Large intestine (tissue), 3 donors: ENCODE measurements around the gene ATRIP. TPM values are rescaled to one million over a fixed set of nuclear protein-coding genes. Genes with fewer than 3 reads are reported as not detected.

Experiments used
- DNase-seq, 2 donors: peaks; one replicate each; pipeline versions ENCODE4 v3.0.0 to v3.0.0-alpha.2; 2013
- H3K27ac ChIP-seq: one replicate; pipeline ENCODE4 v1.5.1; 2013; ENCODE audit warnings: low read length
- H3K27me3 ChIP-seq: 2 replicates; pipeline ENCODE4 v1.6.1; 2013; ENCODE audit warnings: low read length; ENCODE audit not compliant: control insufficient read depth, insufficient read depth
- H3K36me3 ChIP-seq: 2 replicates; pipeline ENCODE4 v1.6.1; 2013; ENCODE audit warnings: low read length; ENCODE audit not compliant: control insufficient read depth, insufficient read depth
- H3K4me1 ChIP-seq: one replicate; pipeline ENCODE4 v1.6.1; 2013; ENCODE audit warnings: low read length; ENCODE audit not compliant: control insufficient read depth, insufficient read depth
- H3K4me3 ChIP-seq: one replicate; pipeline ENCODE4 v1.5.1; 2013; ENCODE audit warnings: low read length
- H3K9me3 ChIP-seq: one replicate; pipeline ENCODE4 v1.6.1; 2013; ENCODE audit warnings: mild to moderate bottlenecking, low read depth, low read length, moderate library complexity; ENCODE audit not compliant: control insufficient read depth
- WGBS: methylation state at CpG from one replicate; pipeline ENCODE4 v1.1.5; 2013; ENCODE audit warnings: low lambda C conversion rate; ENCODE audit not compliant: insufficient coverage; 5-methylcytosine and 5-hydroxymethylcytosine counted together
- polyA plus RNA-seq: library from polyadenylated mRNA; unstranded; fragments of 120-200 nt; gene quantifications from one replicate; pipeline ENCODE4 v1.2.1, GENCODE V29; 2013

ATRIP gene
- polyA plus RNA-seq, 1 donor, result 6.6 TPM

DNA sequence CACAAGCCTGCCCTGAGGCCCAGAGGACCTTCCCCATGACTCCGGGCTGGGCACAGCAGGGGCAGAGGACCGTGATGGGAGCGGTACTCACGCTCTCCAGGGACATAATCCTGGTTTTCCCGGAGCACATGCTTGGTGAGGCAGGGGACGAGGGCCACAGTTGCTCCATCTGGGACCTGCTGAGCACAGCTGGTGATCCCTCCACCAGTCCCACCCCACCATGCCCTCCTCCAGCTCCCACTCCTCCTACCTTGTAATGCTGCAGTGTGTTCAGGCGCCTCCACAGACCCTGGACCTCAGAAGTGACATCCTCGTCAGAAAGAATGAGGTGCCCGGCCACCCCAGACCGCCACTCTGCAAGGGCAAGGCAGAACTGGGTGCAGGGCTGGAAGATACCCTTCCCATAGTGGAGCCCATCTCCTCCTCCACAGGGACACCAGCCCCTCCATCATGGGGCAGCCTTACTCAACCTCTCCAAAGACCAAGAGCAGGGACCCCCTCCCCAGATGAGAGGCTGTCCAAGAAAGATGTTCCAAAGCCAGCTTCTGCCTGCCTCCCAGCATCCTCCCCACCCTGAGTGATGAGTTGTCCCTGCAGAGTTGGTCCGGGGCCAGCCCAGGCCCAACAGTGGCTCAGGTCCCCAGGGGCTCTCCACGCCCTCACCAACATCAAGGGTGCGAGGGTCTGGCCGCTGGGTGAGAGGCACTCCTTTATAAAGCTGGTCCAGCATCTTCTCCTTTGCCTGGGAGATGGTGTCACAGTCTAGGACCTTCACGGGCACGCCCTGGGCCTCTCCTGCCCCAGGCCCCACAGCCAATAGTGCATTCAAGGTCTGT is 36.1 kb upstream of the ATRIP start:
- Histone ChIP-seq H3K4me3 (no peak overlapping the region), H3K27me3 (no peaks in the 10 kb centered on the region), H3K4me1 (no peaks in the 10 kb centered on the region), H3K27ac (no peak overlapping the region), H3K9me3 (no peaks in the 10 kb centered on the region), H3K36me3 (peaks cover 99% of the 10 kb centered on the region)
- whole genome bisulfite sequencing, result no CpG with 5 or more reads among the region's 16 CpGs
- DNase-seq, result no peak

GRCh38 chr3:48411041-48411588 is 35.4 kb upstream of the ATRIP start:
- Histone ChIP-seq H3K27me3 (no peaks in the 10 kb centered on the region), H3K9me3 (no peaks in the 10 kb centered on the region), H3K27ac (no peak overlapping the region), H3K4me3 (no peak overlapping the region), H3K36me3 (peaks cover 99% of the 10 kb centered on the region), H3K4me1 (no peaks in the 10 kb centered on the region)
- no CpG with 5 or more reads among the region's 9 CpGs for WGBS
- no peak for DNase-seq

DNA sequence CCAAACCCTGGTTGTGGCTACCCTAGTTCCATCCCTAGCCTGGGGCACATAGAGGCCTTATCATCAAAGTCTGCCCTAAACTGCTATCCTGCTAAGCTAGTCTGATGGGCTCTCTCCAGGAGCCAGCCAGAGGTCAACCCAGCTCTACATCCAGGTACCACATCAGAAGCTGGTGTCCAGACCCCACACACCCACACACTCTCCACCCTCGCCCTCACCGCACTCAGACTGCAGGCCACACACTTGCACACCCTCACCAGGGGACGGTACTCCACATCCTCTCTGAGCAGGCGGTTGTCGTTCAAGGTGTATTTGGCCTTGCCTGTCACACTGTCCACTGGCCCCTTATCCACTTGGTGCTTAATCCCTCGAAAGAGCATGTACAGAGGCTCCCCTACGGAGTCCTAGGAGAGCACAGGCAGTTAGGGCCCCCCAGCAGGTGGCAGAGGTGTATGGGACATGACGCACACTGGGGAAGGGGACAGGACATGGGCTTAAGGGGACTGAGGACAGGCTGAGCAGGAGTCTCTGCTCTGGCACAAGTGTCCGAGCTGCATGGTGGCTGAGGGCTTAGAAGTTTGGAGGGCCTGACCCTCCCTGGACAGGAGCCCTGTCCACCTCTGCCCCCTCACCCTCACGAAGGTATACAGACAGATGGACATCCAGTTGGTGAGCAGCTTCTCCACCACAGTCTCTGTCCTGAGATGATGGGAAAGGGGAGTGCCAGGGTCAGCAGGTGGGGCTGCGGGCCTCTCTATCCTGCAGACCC is 34.7 kb upstream of the ATRIP start:
- no peaks in the 10 kb centered on the region for H3K9me3 ChIP-seq
- H3K4me1 ChIP-seq, result no peaks in the 10 kb centered on the region
- no peaks in the 10 kb centered on the region for H3K27me3 ChIP-seq
- no peak overlapping the region for H3K4me3 ChIP-seq
- no peak overlapping the region for H3K27ac ChIP-seq
- no peak for DNase-seq
- no CpG with 5 or more reads among the region's 11 CpGs for WGBS
- peaks cover 99% of the 10 kb centered on the region for H3K36me3 ChIP-seq

GRCh38 chr3:48412375-48413001 is 34.0 kb upstream of the ATRIP start:
- Histone ChIP-seq H3K27ac (no peak overlapping the region), H3K9me3 (no peaks in the 10 kb centered on the region), H3K4me3 (no peak overlapping the region), H3K27me3 (no peaks in the 10 kb centered on the region), H3K36me3 (peaks cover 99% of the 10 kb centered on the region), H3K4me1 (no peaks in the 10 kb centered on the region)
- DNase-seq, result no peak
- no CpG with 5 or more reads among the region's 19 CpGs for whole genome bisulfite sequencing

- no peaks in the 10 kb centered on the region for H3K4me1 ChIP-seq
- no CpG with 5 or more reads among the region's 8 CpGs for WGBS
- H3K36me3 ChIP-seq, result peaks cover 99% of the 10 kb centered on the region
- H3K4me3 ChIP-seq, result no peak overlapping the region
- DNase-seq, result no peak
- H3K9me3 ChIP-seq, result no peaks in the 10 kb centered on the region
- H3K27ac ChIP-seq, result no peak overlapping the region
- H3K27me3 ChIP-seq, result no peaks in the 10 kb centered on the region
These were observed 33.5 kb upstream of the ATRIP start for GRCh38 chr3:48413086-48413485.

DNA sequence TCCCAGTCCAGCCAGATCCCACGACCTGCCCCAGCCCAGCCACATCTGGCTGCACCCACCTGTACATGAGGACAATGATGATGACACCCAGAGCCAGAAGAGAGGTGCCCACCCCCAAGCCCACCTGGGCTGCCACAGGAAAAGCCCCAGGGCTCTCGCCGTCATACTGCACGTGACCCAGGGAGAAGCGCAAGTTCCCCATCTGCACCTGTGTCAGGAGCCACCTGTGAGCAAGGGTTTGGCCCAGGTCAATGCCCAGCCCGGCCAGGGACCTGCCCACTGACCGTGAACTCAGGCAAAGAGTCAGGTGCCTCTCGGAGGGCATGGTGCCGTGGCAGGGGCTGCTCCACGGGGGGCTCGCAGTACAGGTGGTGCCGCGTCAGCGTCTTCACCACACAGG is 32.9 kb upstream of the ATRIP start:
- peaks cover 100% of the 10 kb centered on the region for H3K36me3 ChIP-seq
- 100% methylated on average over 3 of the region's 14 CpGs for WGBS
- no peak for DNase-seq
- H3K9me3 ChIP-seq, result no peaks in the 10 kb centered on the region
- no peaks in the 10 kb centered on the region for H3K27me3 ChIP-seq
- no peak overlapping the region for H3K4me3 ChIP-seq
- H3K4me1 ChIP-seq, result no peaks in the 10 kb centered on the region
- H3K27ac ChIP-seq, result no peak overlapping the region

DNA sequence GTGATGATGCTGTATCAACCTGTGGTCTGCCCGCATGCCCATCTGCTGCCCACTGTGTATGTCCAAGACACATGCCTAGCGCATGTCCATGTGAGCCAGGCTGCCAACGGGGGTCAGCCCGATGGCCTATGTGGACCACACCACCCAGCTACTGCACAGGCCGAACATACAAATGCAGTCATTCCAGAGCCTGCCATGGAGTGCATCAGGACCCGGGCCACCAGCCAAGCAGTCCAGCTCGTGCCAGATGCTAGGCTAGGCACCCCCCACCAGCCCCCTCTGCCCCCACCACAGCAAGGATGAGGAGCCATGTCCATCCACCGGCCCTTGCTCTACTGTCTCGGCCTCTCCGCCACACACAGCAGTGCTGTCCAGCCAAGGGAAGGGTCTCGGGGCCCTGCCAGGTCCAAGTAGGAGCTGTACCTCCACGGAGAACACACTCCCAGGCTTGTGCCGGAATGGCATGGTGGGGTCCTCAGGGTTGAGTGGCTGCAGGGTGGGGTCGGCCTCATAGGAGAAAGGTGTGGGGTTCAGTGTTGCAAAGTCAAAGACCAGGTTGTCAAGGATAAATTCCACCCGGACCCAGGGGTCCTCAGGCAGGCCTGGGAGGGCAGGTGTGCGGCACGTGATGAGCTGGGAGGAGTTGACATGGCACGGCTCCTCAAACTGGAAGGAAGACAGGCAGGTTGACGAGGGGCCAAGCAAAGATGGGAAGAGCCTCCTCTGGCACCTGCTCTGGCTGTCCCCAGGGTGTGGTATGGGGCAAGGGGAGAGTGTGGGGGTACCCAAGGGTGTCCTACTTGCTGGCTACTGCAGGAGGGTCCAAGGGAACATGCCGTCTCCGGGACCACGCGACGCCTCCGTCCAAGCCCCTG is 31.9 kb upstream of the ATRIP start:
- no peak overlapping the region for H3K4me3 ChIP-seq
- no peak overlapping the region for H3K27ac ChIP-seq
- no peaks in the 10 kb centered on the region for H3K9me3 ChIP-seq
- H3K27me3 ChIP-seq, result no peaks in the 10 kb centered on the region
- WGBS, result no CpG with 5 or more reads among the region's 25 CpGs
- no peak for DNase-seq
- peaks cover 100% of the 10 kb centered on the region for H3K36me3 ChIP-seq
- no peaks in the 10 kb centered on the region for H3K4me1 ChIP-seq

DNA sequence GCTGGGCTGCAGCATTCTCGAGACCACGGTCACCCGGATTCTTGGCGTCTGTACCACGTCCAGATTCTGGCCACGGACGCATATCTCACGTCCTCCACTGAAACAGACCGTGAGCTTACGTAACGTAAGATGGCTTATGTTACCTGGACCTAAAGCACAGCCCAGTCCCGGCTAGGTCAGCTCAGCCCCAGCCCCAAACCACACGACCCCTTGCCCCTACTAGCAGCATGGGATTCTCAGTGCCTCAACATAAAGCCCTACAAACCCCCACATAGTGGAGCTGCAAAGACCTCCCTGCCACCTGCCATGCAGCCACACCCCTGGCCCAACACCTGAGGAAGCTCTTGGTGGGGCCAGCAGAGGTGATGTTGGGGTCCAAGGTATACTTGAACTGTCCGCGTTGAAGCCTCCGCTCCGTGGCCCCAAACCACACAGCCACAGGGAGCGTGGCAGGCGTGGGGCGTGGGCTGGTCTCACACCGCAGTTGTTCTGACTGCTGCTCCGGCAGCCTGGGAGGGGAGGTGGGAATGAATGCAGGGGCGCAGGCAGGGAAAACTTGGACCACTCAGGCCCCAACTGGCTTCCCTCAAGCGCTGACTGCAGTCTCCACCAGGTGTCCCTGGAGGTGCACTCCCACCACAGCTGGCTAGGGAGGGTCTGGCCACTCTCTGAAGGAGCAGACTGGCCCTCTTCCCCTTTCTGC is 31.1 kb upstream of the ATRIP start:
- no peak overlapping the region for H3K27ac ChIP-seq
- no peaks in the 10 kb centered on the region for H3K4me1 ChIP-seq
- H3K9me3 ChIP-seq, result no peaks in the 10 kb centered on the region
- no peak overlapping the region for H3K4me3 ChIP-seq
- no CpG with 5 or more reads among the region's 24 CpGs for WGBS
- no peaks in the 10 kb centered on the region for H3K27me3 ChIP-seq
- peaks cover 100% of the 10 kb centered on the region for H3K36me3 ChIP-seq
- DNase-seq, result no peak

DNA sequence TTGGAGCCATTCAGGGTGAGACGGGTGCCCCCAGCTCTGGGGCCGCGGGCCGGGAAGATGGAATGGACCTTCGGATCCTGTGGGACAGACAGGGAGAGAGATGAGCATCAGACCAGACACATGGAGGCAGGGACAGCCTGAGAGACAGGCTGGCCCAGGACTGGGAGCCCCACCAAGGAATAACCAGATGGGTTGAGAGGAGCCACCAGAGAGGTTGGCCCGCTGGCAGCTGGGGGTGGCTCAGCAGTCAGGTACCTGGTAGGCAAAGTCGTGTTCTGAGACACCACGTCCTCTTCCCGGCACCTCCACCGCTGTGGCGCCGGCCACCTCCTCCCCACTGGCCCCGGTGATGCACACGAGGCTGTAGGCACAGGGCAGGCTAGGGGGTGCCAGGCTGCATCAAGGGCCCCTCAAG is 30.4 kb upstream of the ATRIP start:
- H3K4me3 ChIP-seq, result no peak overlapping the region
- H3K9me3 ChIP-seq, result no peaks in the 10 kb centered on the region
- no peaks in the 10 kb centered on the region for H3K27me3 ChIP-seq
- no peaks in the 10 kb centered on the region for H3K4me1 ChIP-seq
- DNase-seq, result no peak
- H3K27ac ChIP-seq, result no peak overlapping the region
- WGBS, result no CpG with 5 or more reads among the region's 14 CpGs
- H3K36me3 ChIP-seq, result peaks cover 100% of the 10 kb centered on the region
